ENCODE measurements around the gene UROC1.

UROC1 gene

GRCh38 chr3:126553284-126554084 lies 35.9 kb upstream of the UROC1 start:
- 90 to 92% methylated on average over 19 of the region's 19 CpGs for WGBS, 2 experiments
- Histone ChIP-seq H3K36me3 (ENCODE audit: control insufficient read depth, insufficient read depth, low read length) (no peaks in the 10 kb centered on the region), H3K4me3 (ENCODE audit: insufficient read depth, low read depth, low read length) (no peak overlapping the region), H3K27ac (ENCODE audit: insufficient read depth, low read depth, low read length, poor library complexity, severe bottlenecking) (no peak overlapping the region), H3K9me3 (ENCODE audit: control insufficient read depth, low read length) (no peaks in the 10 kb centered on the region), H3K4me1 (ENCODE audit: control insufficient read depth, insufficient read depth, low read length) (peaks cover 21% of the 10 kb centered on the region), H3K27me3 (ENCODE audit: control insufficient read depth, insufficient read depth, low read length, poor library complexity, severe bottlenecking) (no peaks in the 10 kb centered on the region)

DNA sequence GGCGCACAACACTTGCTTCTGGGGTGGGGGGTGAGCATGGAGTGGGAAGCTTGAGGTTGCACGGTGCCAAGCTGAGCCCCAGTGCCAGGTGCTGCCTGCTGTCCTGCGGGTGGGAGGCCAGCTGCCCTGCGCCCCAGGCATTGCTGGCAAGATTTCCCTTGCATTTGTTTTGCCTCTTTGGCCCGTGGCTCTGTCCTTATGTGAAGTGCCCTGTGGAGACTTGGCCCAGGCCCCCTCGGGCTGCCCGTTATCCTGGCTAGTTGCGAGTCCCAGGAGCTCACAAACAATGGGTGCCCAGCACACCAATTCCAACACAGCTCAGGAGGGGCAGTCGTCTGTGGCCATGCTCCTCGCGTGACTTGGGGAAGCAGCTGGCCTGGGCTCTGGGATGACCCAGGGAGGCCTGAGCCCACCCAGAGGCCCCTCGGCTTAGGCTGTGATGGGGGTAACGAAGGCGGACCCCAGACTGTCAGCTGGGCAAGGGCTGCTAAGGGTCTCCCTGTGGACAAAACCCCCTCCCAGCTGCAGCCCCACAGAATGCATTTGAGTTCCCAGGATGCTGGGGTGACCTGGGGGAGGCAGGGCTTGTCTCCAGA lies 35.2 kb upstream of the UROC1 start:
- Histone ChIP-seq H3K9me3 (ENCODE audit: control insufficient read depth, low read length) (no peaks in the 10 kb centered on the region), H3K4me3 (ENCODE audit: insufficient read depth, low read depth, low read length) (no peak overlapping the region), H3K36me3 (ENCODE audit: control insufficient read depth, insufficient read depth, low read length) (no peaks in the 10 kb centered on the region), H3K27me3 (ENCODE audit: control insufficient read depth, insufficient read depth, low read length, poor library complexity, severe bottlenecking) (no peaks in the 10 kb centered on the region), H3K4me1 (ENCODE audit: control insufficient read depth, insufficient read depth, low read length) (peaks cover 21% of the 10 kb centered on the region), H3K27ac (ENCODE audit: insufficient read depth, low read depth, low read length, poor library complexity, severe bottlenecking) (no peak overlapping the region)
- 91 to 94% methylated on average over 14 of the region's 14 CpGs for WGBS, 2 experiments

DNA sequence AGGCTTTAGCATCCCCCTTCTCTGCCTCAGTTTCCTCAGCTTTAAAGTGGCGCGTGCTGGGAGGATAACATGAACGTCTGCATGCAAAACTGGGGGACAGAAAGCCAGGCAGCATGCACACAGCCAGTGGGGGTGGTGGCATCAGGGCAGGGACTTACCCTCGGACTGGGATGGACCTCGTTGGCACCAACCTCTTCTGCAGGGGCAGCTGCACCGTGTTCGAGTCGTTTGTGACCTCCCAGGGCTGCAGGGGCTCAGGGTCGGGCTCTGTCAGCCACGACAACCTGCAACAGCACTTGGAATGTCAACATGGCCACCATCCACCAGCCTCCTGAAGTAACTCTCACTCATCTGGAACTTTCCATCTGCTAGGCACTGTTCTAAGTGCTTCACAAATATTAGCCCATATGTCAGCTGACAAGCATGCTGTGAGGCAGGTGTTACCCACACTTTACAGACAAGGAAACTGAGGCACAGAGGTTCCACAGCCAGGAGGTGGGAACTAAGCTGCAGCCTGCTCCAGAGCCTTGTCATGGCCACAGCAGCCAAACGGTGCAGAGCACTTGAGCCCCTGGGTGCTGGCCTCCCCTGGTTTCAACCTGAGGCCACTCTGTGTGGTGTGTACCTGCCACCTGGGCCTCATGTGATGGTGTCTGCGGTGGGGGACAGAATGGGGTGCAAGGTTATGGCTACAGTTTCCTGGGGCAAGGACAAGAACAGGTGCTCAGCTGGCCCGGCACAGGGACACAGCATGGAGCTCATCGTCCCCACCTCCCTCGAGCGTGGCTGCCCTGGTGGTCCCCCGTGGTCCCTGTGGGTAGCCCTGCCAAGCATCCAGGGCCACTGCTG lies 34.5 kb upstream of the UROC1 start:
- Histone ChIP-seq H3K27me3 (ENCODE audit: control insufficient read depth, insufficient read depth, low read length, poor library complexity, severe bottlenecking) (no peaks in the 10 kb centered on the region), H3K27ac (ENCODE audit: insufficient read depth, low read depth, low read length, poor library complexity, severe bottlenecking) (no peak overlapping the region), H3K36me3 (ENCODE audit: control insufficient read depth, insufficient read depth, low read length) (no peaks in the 10 kb centered on the region), H3K4me1 (ENCODE audit: control insufficient read depth, insufficient read depth, low read length) (peaks cover 21% of the 10 kb centered on the region), H3K4me3 (ENCODE audit: insufficient read depth, low read depth, low read length) (no peak overlapping the region), H3K9me3 (ENCODE audit: control insufficient read depth, low read length) (no peaks in the 10 kb centered on the region)
- 84% methylated on average over 17 of the region's 17 CpGs for WGBS, 2 experiments

- H3K4me1 ChIP-seq (ENCODE audit: control insufficient read depth, insufficient read depth, low read length), result peaks cover 21% of the 10 kb centered on the region
- H3K9me3 ChIP-seq (ENCODE audit: control insufficient read depth, low read length), result no peaks in the 10 kb centered on the region
- no peaks in the 10 kb centered on the region for H3K36me3 ChIP-seq (ENCODE audit: control insufficient read depth, insufficient read depth, low read length)
- no peaks in the 10 kb centered on the region for H3K27me3 ChIP-seq (ENCODE audit: control insufficient read depth, insufficient read depth, low read length, poor library complexity, severe bottlenecking)
- H3K27ac ChIP-seq (ENCODE audit: insufficient read depth, low read depth, low read length, poor library complexity, severe bottlenecking), result no peak overlapping the region
- no peak overlapping the region for H3K4me3 ChIP-seq (ENCODE audit: insufficient read depth, low read depth, low read length)
- WGBS, 2 experiments, result 93 to 94% methylated on average over 13 of the region's 13 CpGs
Measured at GRCh38 chr3:126551121-126551838, 33.7 kb upstream of the UROC1 start.

DNA sequence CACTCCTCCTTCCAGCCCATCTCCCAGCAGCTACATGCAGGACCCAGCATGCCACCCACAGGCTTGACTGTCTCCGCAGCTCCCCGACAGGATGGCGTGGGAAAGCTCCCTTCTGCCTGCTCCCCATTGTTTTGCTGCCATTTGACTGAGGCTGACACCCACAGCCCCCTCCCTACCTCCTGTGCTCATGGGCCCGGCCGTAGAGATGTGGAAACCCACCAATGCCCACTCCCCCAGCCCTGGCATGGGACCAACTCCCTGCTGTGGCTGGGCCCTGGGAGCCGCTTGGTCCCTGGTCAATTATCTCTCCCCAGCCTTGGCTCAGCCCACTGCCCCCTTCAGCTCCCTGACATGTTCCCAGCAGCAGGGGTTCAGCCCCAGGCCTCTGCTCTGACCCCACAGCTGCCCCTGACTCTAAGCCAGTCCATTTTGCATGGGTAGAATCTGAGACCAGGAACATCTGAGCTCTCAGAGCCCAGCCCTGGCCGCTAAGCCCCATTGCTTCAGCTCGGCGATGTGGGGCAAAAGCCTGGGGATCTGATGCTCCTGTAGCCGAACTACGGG lies 33.0 kb upstream of the UROC1 start:
- Histone ChIP-seq H3K27ac (ENCODE audit: insufficient read depth, low read depth, low read length, poor library complexity, severe bottlenecking) (no peak overlapping the region), H3K4me3 (ENCODE audit: insufficient read depth, low read depth, low read length) (no peak overlapping the region), H3K36me3 (ENCODE audit: control insufficient read depth, insufficient read depth, low read length) (no peaks in the 10 kb centered on the region), H3K4me1 (ENCODE audit: control insufficient read depth, insufficient read depth, low read length) (peaks cover 21% of the 10 kb centered on the region), H3K9me3 (ENCODE audit: control insufficient read depth, low read length) (no peaks in the 10 kb centered on the region), H3K27me3 (ENCODE audit: control insufficient read depth, insufficient read depth, low read length, poor library complexity, severe bottlenecking) (no peaks in the 10 kb centered on the region)
- 88 to 93% methylated on average over 11 of the region's 11 CpGs for WGBS, 2 experiments

DNA sequence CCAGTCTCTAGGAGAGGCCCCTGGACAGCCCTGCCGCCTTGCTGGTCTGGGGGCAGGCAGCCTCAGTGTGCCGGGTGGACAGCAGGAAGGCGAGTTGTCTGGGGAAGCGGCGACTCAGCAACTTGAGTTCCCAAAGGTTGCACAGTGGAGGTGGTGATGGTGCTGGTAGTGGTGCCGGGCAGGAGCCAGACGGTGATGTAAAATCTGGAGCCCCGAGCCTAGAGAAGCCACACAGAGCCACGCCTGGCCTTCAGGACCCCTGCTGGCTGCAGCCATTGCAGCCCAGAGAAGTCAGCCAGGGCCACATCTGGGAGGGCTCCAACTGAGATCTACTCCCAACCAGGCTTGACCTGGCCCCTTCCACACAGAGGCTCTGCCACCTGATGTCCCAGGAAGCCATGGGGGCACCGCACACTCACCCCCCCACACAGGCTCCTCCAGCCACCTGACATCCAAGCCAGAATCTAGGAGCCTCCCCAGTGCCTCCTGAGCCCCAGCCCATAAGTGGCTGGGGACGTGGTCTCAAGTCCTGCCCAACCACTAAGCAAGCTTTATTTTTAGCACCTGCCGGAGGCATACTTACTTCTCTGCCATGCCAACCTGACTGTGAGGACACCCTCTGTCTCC lies 32.4 kb upstream of the UROC1 start:
- H3K4me3 ChIP-seq (ENCODE audit: insufficient read depth, low read depth, low read length), result no peak overlapping the region
- H3K27me3 ChIP-seq (ENCODE audit: control insufficient read depth, insufficient read depth, low read length, poor library complexity, severe bottlenecking), result no peaks in the 10 kb centered on the region
- no peaks in the 10 kb centered on the region for H3K36me3 ChIP-seq (ENCODE audit: control insufficient read depth, insufficient read depth, low read length)
- H3K27ac ChIP-seq (ENCODE audit: insufficient read depth, low read depth, low read length, poor library complexity, severe bottlenecking), result no peak overlapping the region
- H3K4me1 ChIP-seq (ENCODE audit: control insufficient read depth, insufficient read depth, low read length), result peaks cover 21% of the 10 kb centered on the region
- no peaks in the 10 kb centered on the region for H3K9me3 ChIP-seq (ENCODE audit: control insufficient read depth, low read length)
- WGBS, 2 experiments, result 81 to 82% methylated on average over 12 of the region's 12 CpGs

DNA sequence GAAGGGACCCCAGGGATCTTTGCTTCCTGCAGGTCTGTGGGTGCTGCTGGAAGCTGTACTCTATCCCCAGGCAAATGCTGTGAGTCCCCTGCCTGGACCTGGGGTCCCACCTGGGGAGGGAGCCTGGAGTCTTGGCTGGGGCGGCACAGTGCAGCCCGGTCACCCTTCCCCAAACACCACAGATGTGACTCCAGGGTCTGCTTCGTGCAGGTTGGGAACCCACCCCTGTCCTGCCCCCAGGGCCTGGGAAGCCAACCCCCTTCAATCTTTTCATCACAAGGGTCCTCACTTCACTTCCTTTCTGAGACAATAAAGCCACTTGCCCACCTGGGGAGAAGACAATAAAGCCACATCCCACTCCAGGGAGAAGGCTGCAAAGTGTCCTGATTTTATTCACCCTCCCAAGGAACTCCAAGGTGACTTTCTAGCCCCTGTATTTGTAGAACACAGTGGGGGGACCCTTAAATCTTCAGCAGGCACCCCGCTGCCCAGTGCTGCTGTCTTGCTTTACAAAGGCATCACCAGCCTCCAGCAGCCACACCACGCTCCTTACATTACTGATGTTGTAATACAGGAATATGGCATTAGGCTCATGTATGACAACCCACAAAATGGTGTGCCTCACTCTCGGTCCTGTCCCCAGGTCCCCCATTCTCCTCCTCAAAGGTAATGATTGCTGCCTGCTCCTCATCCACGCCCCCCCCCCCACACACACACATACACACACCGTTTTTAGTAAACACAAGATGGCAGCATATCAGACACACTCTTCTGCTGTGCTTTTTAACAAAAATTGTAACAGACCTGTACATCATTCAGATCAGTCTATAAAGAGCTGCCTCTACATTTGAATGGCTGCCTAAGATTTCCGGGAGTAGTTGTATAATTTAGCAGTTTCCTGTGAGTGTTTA lies 31.2 kb upstream of the UROC1 start:
- 38 to 46% methylated on average over 9 of the region's 9 CpGs for WGBS, 2 experiments
- Histone ChIP-seq H3K9me3 (ENCODE audit: control insufficient read depth, low read length) (no peaks in the 10 kb centered on the region), H3K36me3 (ENCODE audit: control insufficient read depth, insufficient read depth, low read length) (no peaks in the 10 kb centered on the region), H3K27ac (ENCODE audit: insufficient read depth, low read depth, low read length, poor library complexity, severe bottlenecking) (no peak overlapping the region), H3K4me3 (ENCODE audit: insufficient read depth, low read depth, low read length) (no peak overlapping the region), H3K27me3 (ENCODE audit: control insufficient read depth, insufficient read depth, low read length, poor library complexity, severe bottlenecking) (no peaks in the 10 kb centered on the region), H3K4me1 (ENCODE audit: control insufficient read depth, insufficient read depth, low read length) (peaks cover 21% of the 10 kb centered on the region)

DNA sequence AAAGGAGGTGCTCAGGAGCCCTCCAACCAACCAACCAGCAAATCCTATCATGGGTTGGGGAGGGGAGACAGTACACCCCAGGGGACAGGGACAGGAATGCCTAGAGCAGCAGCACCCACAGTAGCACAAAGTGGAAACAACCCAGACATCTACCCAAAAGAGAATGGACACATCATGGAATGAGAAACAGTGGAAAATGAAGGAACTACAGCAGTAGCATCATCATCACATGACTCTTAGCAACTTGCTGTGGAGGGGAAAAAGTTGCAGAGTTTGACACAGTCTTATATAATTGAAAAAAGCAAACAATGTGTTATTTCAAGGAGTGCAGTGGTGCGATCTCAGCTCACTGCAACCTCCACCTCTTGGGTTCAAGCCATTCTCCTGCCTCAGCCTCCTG lies 30.1 kb upstream of the UROC1 start:
- no peaks in the 10 kb centered on the region for H3K27me3 ChIP-seq (ENCODE audit: control insufficient read depth, insufficient read depth, low read length, poor library complexity, severe bottlenecking)

More for the DNA sequence above, 30.1 kb upstream of the UROC1 start:
- H3K27ac ChIP-seq (ENCODE audit: insufficient read depth, low read depth, low read length, poor library complexity, severe bottlenecking), result no peak overlapping the region
- no peak overlapping the region for H3K4me3 ChIP-seq (ENCODE audit: insufficient read depth, low read depth, low read length)
- WGBS, 2 experiments, result 95 to 96% methylated on average over 1 of the region's 1 CpG
- no peaks in the 10 kb centered on the region for H3K36me3 ChIP-seq (ENCODE audit: control insufficient read depth, insufficient read depth, low read length)
- H3K4me1 ChIP-seq (ENCODE audit: control insufficient read depth, insufficient read depth, low read length), result peaks cover 21% of the 10 kb centered on the region
- H3K9me3 ChIP-seq (ENCODE audit: control insufficient read depth, low read length), result no peaks in the 10 kb centered on the region

Data from ectodermal cell (in vitro differentiated cells).